GM23338 (cell line): ENCODE measurements around the gene FBXO2.

Source experiments
- CREB1 ChIP-seq: fragments of 250-450 bp; sonication (Bioruptor Pico); IDR thresholded peaks from 2 replicates; pipeline ENCODE4 v1.5.0; 2020; ENCODE audit warnings: low read depth, mild to moderate bottlenecking, moderate library complexity
- CTCF ChIP-seq, 2 experiments: fragments of 200-600 bp in 1 of 2; sonication (generic) in 1 of 2; conservative IDR thresholded peaks; 2 replicates each; pipeline versions ENCODE4 v1.5.1 to v1.6.1; 2016 to 2017; ENCODE audit warnings: antibody characterized with exemption in 2 of 2, low read depth in 2 of 2, mild to moderate bottlenecking in 2 of 2, moderate library complexity in 1 of 2
- ETS1 ChIP-seq: IDR thresholded peaks from 2 replicates; pipeline ENCODE4 v1.6.1; 2016; ENCODE audit warnings: antibody characterized with exemption
- EZH2 ChIP-seq: fragments of 200-600 bp; sonication (generic); IDR thresholded peaks from one replicate; pipeline ENCODE4 v1.8.0; 2017; ENCODE audit warnings: antibody characterized with exemption, mild to moderate bottlenecking, low read depth; ENCODE audit not compliant: unreplicated experiment
- EZH2phosphoT487 ChIP-seq: fragments of 200-600 bp; sonication (generic); IDR thresholded peaks from one replicate; pipeline ENCODE4 v1.8.1; 2018; ENCODE audit warnings: antibody characterized with exemption; ENCODE audit not compliant: unreplicated experiment
- JUNB ChIP-seq: IDR thresholded peaks from one replicate; pipeline ENCODE4 v1.6.1; 2016; ENCODE audit warnings: antibody characterized with exemption; ENCODE audit not compliant: unreplicated experiment
- NANOG ChIP-seq: IDR thresholded peaks from 2 replicates; pipeline ENCODE4 v1.6.1; 2016; ENCODE audit warnings: antibody characterized with exemption, borderline replicate concordance
- POLR2AphosphoS5 ChIP-seq: IDR thresholded peaks from 2 replicates; pipeline ENCODE4 v1.6.1; 2016; ENCODE audit warnings: antibody characterized with exemption, low read depth
- REST ChIP-seq: IDR thresholded peaks from one replicate; pipeline ENCODE4 v1.6.1; 2018; ENCODE audit warnings: antibody characterized with exemption; ENCODE audit not compliant: unreplicated experiment
- STAT1 ChIP-seq: IDR thresholded peaks from one replicate; pipeline ENCODE4 v1.6.1; 2016; ENCODE audit warnings: antibody characterized with exemption; ENCODE audit not compliant: unreplicated experiment
- ZNF331 ChIP-seq: fragments of 250-450 bp; sonication (Bioruptor Pico); IDR thresholded peaks from 2 replicates; pipeline ENCODE4 v1.5.0; 2020; ENCODE audit warnings: low read depth, mild to moderate bottlenecking, moderate library complexity

- no peak for TF ChIP-seq POLR2AphosphoS5
- no peak for TF ChIP-seq EZH2phosphoT487
- no peak for TF ChIP-seq EZH2
- no peak for TF ChIP-seq CTCF (conservative IDR thresholded peaks at IDR 0.05; ENCODE audit: low read depth in 2 of 2)
- TF ChIP-seq CREB1 (CRISPR knock-in tag), result no peak
- TF ChIP-seq REST, result no peak
- no peak for TF ChIP-seq STAT1
- TF ChIP-seq NANOG, result no peak
- TF ChIP-seq JUNB, result no peak
- TF ChIP-seq ETS1, result no peak
- TF ChIP-seq ZNF331, result no peak
These were observed 16.1 kb downstream of the FBXO2 start for GRCh38 chr1:11638121-11638520.
